ENCODE measurements around the gene SCNN1A.

Gene SCNN1A

DNA sequence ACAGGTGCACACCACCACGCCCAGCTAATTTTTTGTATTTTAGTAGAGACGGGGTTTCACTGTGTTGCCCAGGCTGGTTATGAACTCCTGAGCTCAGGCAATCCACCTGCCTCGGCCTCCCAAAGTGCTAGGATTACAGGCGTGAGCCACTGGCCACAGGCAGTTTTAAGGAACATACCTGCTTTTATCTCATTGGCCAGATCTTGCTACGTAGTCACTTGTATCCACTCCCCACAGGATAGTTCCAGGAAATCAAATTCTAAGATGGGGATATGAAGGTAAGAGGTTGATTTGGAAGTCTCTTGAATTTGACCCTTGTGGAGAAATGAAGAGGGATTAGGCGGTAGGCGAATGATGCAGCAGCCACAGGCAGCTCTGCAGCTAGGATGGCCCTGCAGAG is 73.6 kb downstream of the SCNN1A start:
- in situ Hi-C loops (cut with HindIII; ENCODE audit: low sequenced_read_pairs): no loop called here

DNA sequence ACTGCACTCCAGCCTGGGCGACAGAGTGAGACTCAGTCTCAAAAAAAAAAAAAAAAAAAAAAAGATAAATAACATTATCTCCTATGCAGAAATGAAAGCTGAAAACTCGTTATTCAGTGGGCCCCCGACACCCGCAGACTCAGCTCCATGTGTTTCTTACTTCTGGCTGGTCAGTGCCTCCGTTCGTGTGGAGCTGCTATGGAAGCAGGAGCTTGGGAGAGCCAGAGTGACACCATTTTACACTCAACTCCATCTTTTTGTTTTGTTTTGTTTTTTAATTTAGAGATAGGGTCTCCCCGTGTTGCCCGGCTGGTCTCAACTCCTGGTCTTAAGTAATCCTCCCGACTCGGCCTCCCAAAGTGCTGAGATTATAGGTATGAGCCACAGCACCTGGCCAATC is 78.2 kb downstream of the SCNN1A start:
- in situ Hi-C loops (cut with HindIII; ENCODE audit: low sequenced_read_pairs): no loop called here

All from DLD1 (cell line).